CD4-positive, alpha-beta T cell treated with Interferon gamma for 1 hour (primary cell): Measurements from ENCODE around the gene LRRC27.
"Not testable (repeated sequence)": the region's sequence is repeated elsewhere in the genome, so short reads cannot be mapped to it uniquely, and the experiment has no call there.

Experiments used
- DNase-seq: peaks from one replicate; pipeline ENCODE4 v3.0.0-alpha.2; 2020

Gene LRRC27

GRCh38 chr10:132376394-132376851 lies 44.4 kb downstream of the LRRC27 start:
- DNase-seq = no peak

GRCh38 chr10:132377326-132377725 lies 45.3 kb downstream of the LRRC27 start:
- no peak for DNase-seq

- not testable (repeated sequence) for DNase-seq
Measured at GRCh38 chr10:132379026-132379425, 47.0 kb downstream of the LRRC27 start.

- not testable (repeated sequence) for DNase-seq
Measured at GRCh38 chr10:132380986-132381385, 49.0 kb downstream of the LRRC27 start.

GRCh38 chr10:132381741-132382140 lies 49.7 kb downstream of the LRRC27 start:
- no peak for DNase-seq

- no peak for DNase-seq
Measured at GRCh38 chr10:132382231-132382922, 50.4 kb downstream of the LRRC27 start.

- DNase-seq = no peak
Measured at GRCh38 chr10:132383101-132383500, 51.1 kb downstream of the LRRC27 start.

GRCh38 chr10:132383751-132384196 lies 51.8 kb downstream of the LRRC27 start:
- DNase-seq = no peak

GRCh38 chr10:132384618-132385388 lies 52.8 kb downstream of the LRRC27 start:
- DNase-seq = no peak

GRCh38 chr10:132385389-132385667 lies 53.3 kb downstream of the LRRC27 start:
- no peak for DNase-seq

GRCh38 chr10:132385721-132386418 lies 53.9 kb downstream of the LRRC27 start:
- no peak for DNase-seq

- no peak for DNase-seq
Measured at GRCh38 chr10:132386419-132386831, 54.4 kb downstream of the LRRC27 start.

- not testable (repeated sequence) for DNase-seq
Measured at GRCh38 chr10:132386896-132387295, 54.9 kb downstream of the LRRC27 start.

- peak; percentile 77 for DNase-seq
Measured at GRCh38 chr10:132387764-132388210, 55.8 kb downstream of the LRRC27 start.

GRCh38 chr10:132388891-132389432 lies 57.0 kb downstream of the LRRC27 start:
- DNase-seq = no peak

GRCh38 chr10:132389433-132390169 lies 57.6 kb downstream of the LRRC27 start:
- DNase-seq = no peak

- DNase-seq = no peak
Measured at GRCh38 chr10:132390170-132390920, 58.4 kb downstream of the LRRC27 start.

GRCh38 chr10:132390921-132391675 lies 59.1 kb downstream of the LRRC27 start:
- DNase-seq = no peak

GRCh38 chr10:132391676-132392020 lies 59.7 kb downstream of the LRRC27 start:
- no peak for DNase-seq

- no peak for DNase-seq
Measured at GRCh38 chr10:132392184-132392800, 60.3 kb downstream of the LRRC27 start.
